ENCODE results near the gene LARP1.

DNA sequence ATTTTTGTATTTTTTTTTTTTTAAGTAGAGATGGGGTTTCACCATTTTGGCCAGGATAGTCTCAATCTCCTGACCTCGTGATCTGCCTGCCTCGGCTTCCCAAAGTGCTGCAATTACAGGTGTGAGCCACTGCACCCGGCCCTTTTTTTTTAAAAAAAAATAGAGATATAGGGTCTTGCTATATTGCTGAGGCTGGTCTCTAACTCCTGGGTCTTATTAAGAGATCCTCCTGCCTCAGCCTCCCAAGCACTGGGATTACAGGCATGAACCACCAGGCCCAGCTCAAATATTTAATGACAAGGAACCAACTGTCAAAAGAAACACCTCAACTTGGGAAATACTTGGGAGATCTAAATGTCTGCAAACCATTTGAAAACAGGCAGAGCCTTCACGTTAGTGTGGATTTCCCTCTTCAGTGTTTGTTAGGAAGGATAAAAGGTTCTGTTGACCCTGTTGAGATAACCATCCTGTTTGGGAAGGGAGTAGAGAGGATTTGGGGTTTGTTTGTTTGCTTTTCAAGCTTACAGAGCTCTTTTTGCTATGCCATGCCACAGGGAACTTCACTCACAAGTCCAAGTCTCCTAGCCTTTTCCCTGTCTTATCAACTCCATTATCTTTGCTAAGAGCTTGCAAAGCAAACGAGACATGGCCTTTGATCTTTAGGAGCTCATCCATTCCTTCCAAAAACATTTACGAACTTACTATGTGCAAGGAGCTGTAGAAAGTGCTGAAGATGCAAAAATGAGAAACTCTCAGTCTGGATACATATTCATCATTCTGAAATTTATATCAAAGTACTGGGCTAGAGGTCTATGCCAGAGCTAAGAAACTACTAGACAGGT, 87.7 kb downstream of the LARP1 start:
- TF ChIP-seq POLR2A (IDR thresholded peaks at IDR 0.05; ENCODE audit: low read depth, low read length) (no peak), POLR2AphosphoS5 (IDR thresholded peaks at IDR 0.05; ENCODE audit: low read depth, low read length) (no peak), TAF1 (IDR thresholded peaks at IDR 0.05; ENCODE audit: borderline replicate concordance, low read depth, low read length) (no peak)
